Type B pancreatic cell (in vitro differentiated cells): ENCODE measurements around the gene CACNA2D1. TPM values are rescaled to one million over a fixed set of nuclear protein-coding genes. Genes with fewer than 3 reads are reported as not detected.

Source experiments
- DNase-seq: peaks from one replicate; pipeline ENCODE4 v3.0.0; 2021; ENCODE audit warnings: mixed read lengths; ENCODE audit not compliant: unreplicated experiment; ENCODE audit errors: extremely low spot score
- H3K27ac Mint-ChIP-seq: 2 replicates; pipeline ENCODE4 v1.8.0; 2021; ENCODE audit warnings: mild to moderate bottlenecking, mixed read lengths
- H3K27me3 Mint-ChIP-seq: 2 replicates; pipeline ENCODE4 v1.8.0; 2021; ENCODE audit warnings: mixed read lengths
- H3K36me3 Mint-ChIP-seq: 2 replicates; pipeline ENCODE4 v1.8.0; 2021; ENCODE audit warnings: mixed read lengths
- H3K4me1 Mint-ChIP-seq: one replicate; pipeline ENCODE4 v1.8.0; 2021; ENCODE audit warnings: mixed read lengths; ENCODE audit not compliant: unreplicated experiment
- H3K4me3 Mint-ChIP-seq: 2 replicates; pipeline ENCODE4 v1.8.0; 2021; ENCODE audit warnings: mild to moderate bottlenecking, mixed read lengths
- H3K9me3 Mint-ChIP-seq: 2 replicates; pipeline ENCODE4 v1.8.0; 2021; ENCODE audit warnings: mixed read lengths
- total RNA-seq: library from RNA; stranded (reverse); gene quantifications from 2 replicates; pipeline ENCODE4 v1.2.1, GENCODE V29; 2021; ENCODE audit warnings: low replicate concordance
- TF ChIP-seq, protein P1 (sequence below): fragments of 200-600 bp; sonication (generic); conservative IDR thresholded peaks from 2 replicates; pipeline ENCODE4 v1.5.0; 2021; ENCODE audit warnings: antibody characterized with exemption, mild to moderate bottlenecking

CACNA2D1 gene
- total RNA-seq, 1 donor from 2014 or later = 21.5 TPM

DNA sequence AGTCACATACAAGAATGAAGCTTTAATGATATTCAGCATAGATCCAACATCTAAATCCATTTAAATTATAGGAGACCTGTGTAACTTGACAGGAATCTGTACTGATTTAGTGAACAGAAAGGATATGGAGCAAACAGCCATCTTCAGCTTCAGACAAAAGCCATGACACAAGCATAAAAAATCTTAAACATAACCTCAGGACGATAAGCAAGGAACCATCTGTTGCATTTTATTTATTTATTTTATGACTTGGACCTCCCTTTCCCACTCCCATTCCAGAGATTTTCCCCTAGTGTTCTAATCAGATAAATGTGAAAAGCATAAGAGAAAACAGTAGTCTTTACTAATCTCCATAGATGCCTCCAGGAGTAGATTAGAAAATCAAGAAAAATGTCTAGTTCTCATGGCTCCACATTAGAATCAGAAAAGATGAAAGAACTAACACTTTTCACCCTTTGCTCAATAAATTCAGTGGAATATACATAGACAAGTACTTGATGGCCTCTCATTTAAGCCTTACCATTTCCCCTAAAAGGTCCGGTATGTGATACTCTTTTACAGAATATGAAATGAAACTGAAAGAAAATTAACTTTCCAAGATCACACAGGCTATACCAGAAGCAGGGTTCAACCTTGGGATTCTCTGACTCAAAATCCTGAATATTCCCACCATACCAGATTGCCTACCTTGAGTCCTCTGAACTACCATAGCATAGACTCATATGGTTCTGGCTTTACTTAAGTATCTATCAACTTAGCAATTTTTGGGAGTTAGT is 15.2 kb downstream of the CACNA2D1 start:
- H3K4me3 Mint-ChIP-seq = no peak overlapping the region
- no peaks in the 10 kb centered on the region for H3K4me1 Mint-ChIP-seq
- H3K27ac Mint-ChIP-seq = no peak overlapping the region
- no peaks in the 10 kb centered on the region for H3K36me3 Mint-ChIP-seq
- no peaks in the 10 kb centered on the region for H3K9me3 Mint-ChIP-seq
- TF ChIP-seq, protein P1, sequence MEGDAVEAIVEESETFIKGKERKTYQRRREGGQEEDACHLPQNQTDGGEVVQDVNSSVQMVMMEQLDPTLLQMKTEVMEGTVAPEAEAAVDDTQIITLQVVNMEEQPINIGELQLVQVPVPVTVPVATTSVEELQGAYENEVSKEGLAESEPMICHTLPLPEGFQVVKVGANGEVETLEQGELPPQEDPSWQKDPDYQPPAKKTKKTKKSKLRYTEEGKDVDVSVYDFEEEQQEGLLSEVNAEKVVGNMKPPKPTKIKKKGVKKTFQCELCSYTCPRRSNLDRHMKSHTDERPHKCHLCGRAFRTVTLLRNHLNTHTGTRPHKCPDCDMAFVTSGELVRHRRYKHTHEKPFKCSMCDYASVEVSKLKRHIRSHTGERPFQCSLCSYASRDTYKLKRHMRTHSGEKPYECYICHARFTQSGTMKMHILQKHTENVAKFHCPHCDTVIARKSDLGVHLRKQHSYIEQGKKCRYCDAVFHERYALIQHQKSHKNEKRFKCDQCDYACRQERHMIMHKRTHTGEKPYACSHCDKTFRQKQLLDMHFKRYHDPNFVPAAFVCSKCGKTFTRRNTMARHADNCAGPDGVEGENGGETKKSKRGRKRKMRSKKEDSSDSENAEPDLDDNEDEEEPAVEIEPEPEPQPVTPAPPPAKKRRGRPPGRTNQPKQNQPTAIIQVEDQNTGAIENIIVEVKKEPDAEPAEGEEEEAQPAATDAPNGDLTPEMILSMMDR = no peak
- DNase-seq = no peak
- H3K27me3 Mint-ChIP-seq = no peaks in the 10 kb centered on the region

DNA sequence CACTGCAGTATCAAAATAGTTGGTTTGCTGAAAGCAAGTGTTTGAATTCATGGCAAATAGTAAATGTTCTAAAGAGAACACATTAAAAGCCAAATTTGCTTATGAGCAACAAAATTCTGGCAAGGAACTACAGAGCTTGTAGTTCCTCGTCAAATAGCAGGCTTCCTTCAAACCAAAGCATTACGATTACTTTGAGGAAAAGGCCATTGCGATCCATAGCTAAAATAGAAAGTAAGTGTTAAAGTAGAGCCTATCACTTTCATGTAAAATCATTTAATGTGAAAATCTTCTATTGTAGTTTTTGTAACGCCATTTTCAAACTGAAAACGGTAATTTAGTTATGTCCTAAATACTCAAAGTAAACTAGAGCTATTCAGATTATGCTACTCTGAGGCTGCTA is 20.1 kb downstream of the CACNA2D1 start:
- no peaks in the 10 kb centered on the region for H3K9me3 Mint-ChIP-seq
- H3K27me3 Mint-ChIP-seq = no peaks in the 10 kb centered on the region
- H3K4me3 Mint-ChIP-seq = no peak overlapping the region
- TF ChIP-seq, protein P1 = no peak
- no peaks in the 10 kb centered on the region for H3K4me1 Mint-ChIP-seq
- H3K27ac Mint-ChIP-seq = no peak overlapping the region
- H3K36me3 Mint-ChIP-seq = no peaks in the 10 kb centered on the region
- DNase-seq = no peak

DNA sequence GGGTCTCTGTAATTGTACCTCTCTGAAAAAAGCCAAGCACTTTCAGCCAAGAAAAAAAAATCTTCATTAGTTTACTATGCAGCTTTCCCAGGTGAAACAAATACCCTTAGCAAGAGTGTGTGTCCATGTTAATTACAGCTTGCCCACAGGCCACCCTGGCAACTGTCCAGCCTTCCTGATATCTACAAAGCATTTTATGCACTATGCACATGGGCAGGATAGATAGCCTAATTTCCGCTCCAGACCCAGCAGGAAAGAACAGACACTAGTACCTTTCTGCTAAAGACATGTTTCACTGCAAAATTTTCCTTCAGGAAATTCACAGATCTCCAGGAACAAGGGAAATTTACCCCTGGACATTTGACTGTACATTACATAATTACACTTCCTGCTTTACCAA is 24.4 kb downstream of the CACNA2D1 start:
- DNase-seq = no peak
- no peak overlapping the region for H3K4me3 Mint-ChIP-seq
- no peaks in the 10 kb centered on the region for H3K9me3 Mint-ChIP-seq
- H3K4me1 Mint-ChIP-seq = peaks cover 2% of the 10 kb centered on the region
- no peak overlapping the region for H3K27ac Mint-ChIP-seq
- H3K36me3 Mint-ChIP-seq = no peaks in the 10 kb centered on the region
- no peaks in the 10 kb centered on the region for H3K27me3 Mint-ChIP-seq
- TF ChIP-seq, protein P1 = no peak

DNA sequence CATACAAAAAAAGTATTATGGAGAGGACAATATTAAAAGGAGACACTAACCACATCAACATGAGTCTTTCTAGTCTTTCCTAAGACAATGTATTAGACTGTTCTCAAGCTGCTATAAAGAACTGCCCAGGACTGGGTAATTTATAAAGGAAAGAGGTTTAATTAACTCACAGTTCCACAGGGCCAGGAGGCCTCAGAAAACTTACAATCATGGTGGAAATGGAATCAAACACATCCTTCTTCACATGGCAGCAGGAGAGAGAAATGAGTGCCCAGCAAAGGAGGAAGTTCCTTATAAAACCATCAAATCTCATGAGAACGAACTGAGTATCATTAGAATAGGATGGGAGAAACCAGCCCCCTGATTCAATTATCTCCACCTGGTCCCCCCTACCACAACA is 25.7 kb downstream of the CACNA2D1 start:
- Mint-ChIP-seq H3K4me3 (no peak overlapping the region), H3K9me3 (no peaks in the 10 kb centered on the region), H3K36me3 (no peaks in the 10 kb centered on the region), H3K27me3 (no peaks in the 10 kb centered on the region), H3K4me1 (peaks cover 6% of the 10 kb centered on the region), H3K27ac (no peak overlapping the region)
- no peak for DNase-seq
- TF ChIP-seq, protein P1 = no peak

DNA sequence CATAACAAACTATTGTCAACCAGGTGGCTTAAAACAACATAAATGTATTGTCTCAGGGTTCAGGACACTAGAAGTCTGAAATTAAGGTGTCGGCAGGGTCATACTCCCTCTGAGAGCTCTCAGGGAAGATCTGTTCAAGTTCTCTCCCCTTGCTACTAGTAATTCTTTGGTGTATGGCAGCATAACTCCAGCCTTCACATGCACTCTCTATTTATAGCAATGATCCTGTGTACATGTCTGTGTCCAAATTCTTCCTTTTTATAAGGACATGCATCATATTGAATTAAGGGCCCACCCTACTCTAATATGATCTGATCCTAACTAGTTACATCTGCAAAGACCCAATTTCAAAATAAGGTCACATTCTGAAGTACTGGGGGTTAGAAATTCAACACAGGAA is 27.2 kb downstream of the CACNA2D1 start:
- TF ChIP-seq, protein P1 = no peak
- Mint-ChIP-seq H3K9me3 (no peaks in the 10 kb centered on the region), H3K4me3 (no peak overlapping the region), H3K4me1 (peaks cover 6% of the 10 kb centered on the region), H3K27me3 (no peaks in the 10 kb centered on the region), H3K27ac (no peak overlapping the region), H3K36me3 (no peaks in the 10 kb centered on the region)
- no peak for DNase-seq
